HG02840 (cell line): Measurements from ENCODE around the gene NUDC.
"Not testable (repeated sequence)": the region's sequence is repeated elsewhere in the genome, so short reads cannot be mapped to it uniquely, and the experiment has no call there.

Experiments used
- ATAC-seq: cut with Tn5 transposase; IDR thresholded peaks from one replicate; pipeline ENCODE4 v1.9.1; 2021; ENCODE audit warnings: mild to moderate bottlenecking, moderate library complexity, moderate number of reproducible peaks; ENCODE audit not compliant: unreplicated experiment, low FRiP score

The NUDC gene

GRCh38 chr1:26981146-26981846 is 59.8 kb downstream of the NUDC start:
- no peak for ATAC-seq

- ATAC-seq, result no peak
Observed at GRCh38 chr1:26983863-26984262, 62.3 kb downstream of the NUDC start.

GRCh38 chr1:26984291-26984690 is 62.7 kb downstream of the NUDC start:
- no peak for ATAC-seq

- no peak for ATAC-seq
Observed at GRCh38 chr1:26986658-26987057, 65.1 kb downstream of the NUDC start.

GRCh38 chr1:26989403-26990109 is 68.0 kb downstream of the NUDC start:
- not testable (repeated sequence) for ATAC-seq

- ATAC-seq, result no peak
Observed at GRCh38 chr1:26991310-26992116, 70.0 kb downstream of the NUDC start.

GRCh38 chr1:26993237-26994019 is 71.9 kb downstream of the NUDC start, which contains the start of gene TRNP1:
Gene TRNP1, plus strand, starts transcription at chr1:26993692. Its CDS starts 95 bp downstream, at chr1:26993787.
- no peak for ATAC-seq

GRCh38 chr1:26994020-26994786 is 72.7 kb downstream of the NUDC start:
- no peak for ATAC-seq

GRCh38 chr1:26994787-26995517 is 73.4 kb downstream of the NUDC start:
- ATAC-seq, result no peak

GRCh38 chr1:26996024-26996423 is 74.5 kb downstream of the NUDC start:
- no peak for ATAC-seq
